Measurements from ENCODE around the gene USP47.

DNA sequence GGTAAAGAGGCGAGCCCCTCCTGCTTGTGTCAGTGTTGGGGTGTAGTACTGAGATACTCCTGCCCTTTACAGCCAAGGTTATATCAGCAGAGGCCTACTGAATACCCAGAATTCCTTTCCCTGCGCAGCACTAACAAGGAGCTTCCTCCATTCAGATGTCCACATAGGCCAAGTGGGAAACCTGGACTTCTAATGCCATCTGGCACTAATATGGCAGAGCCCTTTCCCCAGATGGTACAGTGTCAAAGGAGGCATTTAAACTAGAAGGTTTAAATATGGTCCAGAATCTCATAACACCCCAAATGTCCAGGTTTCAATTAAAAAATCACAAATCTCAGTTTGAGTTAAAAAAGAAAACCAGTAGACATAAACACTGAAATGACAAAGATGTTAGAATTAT, 68.8 kb downstream of the USP47 start:
- TF ChIP-seq, protein P1, sequence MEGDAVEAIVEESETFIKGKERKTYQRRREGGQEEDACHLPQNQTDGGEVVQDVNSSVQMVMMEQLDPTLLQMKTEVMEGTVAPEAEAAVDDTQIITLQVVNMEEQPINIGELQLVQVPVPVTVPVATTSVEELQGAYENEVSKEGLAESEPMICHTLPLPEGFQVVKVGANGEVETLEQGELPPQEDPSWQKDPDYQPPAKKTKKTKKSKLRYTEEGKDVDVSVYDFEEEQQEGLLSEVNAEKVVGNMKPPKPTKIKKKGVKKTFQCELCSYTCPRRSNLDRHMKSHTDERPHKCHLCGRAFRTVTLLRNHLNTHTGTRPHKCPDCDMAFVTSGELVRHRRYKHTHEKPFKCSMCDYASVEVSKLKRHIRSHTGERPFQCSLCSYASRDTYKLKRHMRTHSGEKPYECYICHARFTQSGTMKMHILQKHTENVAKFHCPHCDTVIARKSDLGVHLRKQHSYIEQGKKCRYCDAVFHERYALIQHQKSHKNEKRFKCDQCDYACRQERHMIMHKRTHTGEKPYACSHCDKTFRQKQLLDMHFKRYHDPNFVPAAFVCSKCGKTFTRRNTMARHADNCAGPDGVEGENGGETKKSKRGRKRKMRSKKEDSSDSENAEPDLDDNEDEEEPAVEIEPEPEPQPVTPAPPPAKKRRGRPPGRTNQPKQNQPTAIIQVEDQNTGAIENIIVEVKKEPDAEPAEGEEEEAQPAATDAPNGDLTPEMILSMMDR (conservative IDR thresholded peaks at IDR 0.05) = no peak
- no peak for TF ChIP-seq ZFX (IDR thresholded peaks at IDR 0.05)
